ENCODE results near the gene CNTNAP5. TPM values are rescaled to one million over a fixed set of nuclear protein-coding genes. Genes with fewer than 3 reads are reported as not detected.

Gene CNTNAP5
- total and polyA plus RNA-seq, 2 of the 4 experiments (the other 2 are of a cell fraction): not detected

DNA sequence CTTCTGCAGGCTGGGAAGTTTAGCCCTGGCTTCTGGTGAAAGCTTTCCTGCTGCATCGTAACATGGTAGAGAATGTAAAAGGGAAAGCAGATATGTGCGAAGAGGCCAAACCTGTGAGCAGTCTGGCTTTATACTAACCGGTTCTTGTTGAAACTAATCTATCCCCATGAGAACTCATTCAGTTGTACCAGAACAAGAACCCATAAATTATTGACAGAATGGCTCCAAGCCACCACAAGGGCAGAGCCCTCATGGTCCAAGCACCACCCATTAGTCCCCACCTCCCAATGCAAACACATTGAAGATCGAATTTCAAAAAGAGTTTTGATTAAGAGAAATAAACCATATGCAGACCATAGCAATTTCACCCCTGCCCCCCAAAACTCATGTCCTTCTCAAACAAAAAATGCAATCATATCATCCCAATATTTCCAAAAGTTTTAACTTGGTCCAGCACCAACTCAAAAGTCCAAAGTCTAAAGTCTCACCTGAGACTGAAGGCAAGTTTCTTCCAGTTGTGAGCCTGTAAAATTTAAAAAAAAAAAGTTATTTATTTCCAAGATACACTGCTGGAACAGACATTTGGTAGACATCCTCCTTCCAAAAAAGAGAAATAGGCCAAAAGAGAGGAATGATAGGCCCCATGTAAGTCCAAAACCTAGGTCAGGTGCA, 318.9 kb downstream of the CNTNAP5 start:
- no CpG with 5 or more reads among the region's 4 CpGs for WGBS, 2 experiments (ENCODE audit: extremely low coverage in 2 of 2, insufficient read length in 1 of 2)
- intact Hi-C loops (cut with micrococcal nuclease): no loop called here
- no peak overlapping the region for H4K8ac ChIP-seq (ENCODE audit: low read depth in 2 of 2, low read length in 2 of 2)

More for the DNA sequence above, 318.9 kb downstream of the CNTNAP5 start:
- no peak overlapping the region for H2BK15ac ChIP-seq (ENCODE audit: low read depth, low read length)
- no peak overlapping the region for H2AK9ac ChIP-seq (replicated peaks; ENCODE audit: low read depth, low read length, poor library complexity)
- no peak overlapping the region for H3K9ac ChIP-seq (ENCODE audit: low read depth, low read length)
- H3K9me1 ChIP-seq (ENCODE audit: insufficient read depth, low read length): no peaks in the 10 kb centered on the region
- H3K4ac ChIP-seq (ENCODE audit: low read depth, low read length): no peak overlapping the region
- in situ Hi-C loops (cut with MboI; ENCODE audit: low sequenced_read_pairs) (no loop called here), dilution Hi-C loops (cut with HindIII; ENCODE audit: low sequenced_read_pairs, unreplicated experiment) (no loop called here)
- no peak overlapping the region for H2BK5ac ChIP-seq (ENCODE audit: low read depth, low read length, poor library complexity, severe bottlenecking)
- no peak overlapping the region for H3K23ac ChIP-seq (ENCODE audit: low read depth, low read length)
- H3K14ac ChIP-seq (replicated peaks; ENCODE audit: low read depth, low read length): no peak overlapping the region
- H3K4me3 ChIP-seq (ENCODE audit: insufficient read depth, low read depth, low read length): no peak overlapping the region
- no peak overlapping the region for H3K56ac ChIP-seq (ENCODE audit: extremely low read depth, insufficient read depth, low read length)
- BruUV-seq (replicated peaks): no TSS peak
- no peak overlapping the region for H3K4me2 ChIP-seq (ENCODE audit: low read depth, low read length)
- no peaks in the 10 kb centered on the region for H4K20me1 ChIP-seq (ENCODE audit: insufficient read depth, low read length)
- no peak overlapping the region for H2AFZ ChIP-seq (replicated peaks; ENCODE audit: low read length, poor library complexity)
- H2BK20ac ChIP-seq (ENCODE audit: low read depth, low read length): no peak overlapping the region
- H2AK5ac ChIP-seq (ENCODE audit: low read depth, low read length): no peak overlapping the region
- no peaks in the 10 kb centered on the region for H3K27me3 ChIP-seq (ENCODE audit: control insufficient read depth, insufficient read depth, low read length)
- TF ChIP-seq MXI1 (IDR thresholded peaks at IDR 0.05; ENCODE audit: borderline replicate concordance, low read depth, low read length) (no peak), RAD21 (IDR thresholded peaks at IDR 0.05; ENCODE audit: low read length) (no peak), MAZ (IDR thresholded peaks at IDR 0.05; ENCODE audit: borderline replicate concordance, low read depth, low read length) (no peak), SMC3 (IDR thresholded peaks at IDR 0.05; ENCODE audit: low read depth, low read length) (no peak), BHLHE40 (IDR thresholded peaks at IDR 0.05; ENCODE audit: low read depth, low read length) (no peak), CEBPB (IDR thresholded peaks at IDR 0.05; ENCODE audit: low read depth, low read length) (no peak), FOS (IDR thresholded peaks at IDR 0.05; ENCODE audit: low read depth, low read length) (no peak), RFX5 (IDR thresholded peaks at IDR 0.05; ENCODE audit: low read depth, low read length) (no peak), CHD1 (IDR thresholded peaks at IDR 0.05; ENCODE audit: low read depth, low read length) (no peak), NFE2L2 (IDR thresholded peaks at IDR 0.05; ENCODE audit: low read depth, low read length) (no peak), RCOR1 (IDR thresholded peaks at IDR 0.05; ENCODE audit: insufficient replicate concordance, low read length) (no peak), MAFK (IDR thresholded peaks at IDR 0.05; ENCODE audit: low read depth, low read length) (no peak), POLR2A (IDR thresholded peaks at IDR 0.05; ENCODE audit: low read depth, low read length) (no peak)
- TF ChIP-seq, protein P1, sequence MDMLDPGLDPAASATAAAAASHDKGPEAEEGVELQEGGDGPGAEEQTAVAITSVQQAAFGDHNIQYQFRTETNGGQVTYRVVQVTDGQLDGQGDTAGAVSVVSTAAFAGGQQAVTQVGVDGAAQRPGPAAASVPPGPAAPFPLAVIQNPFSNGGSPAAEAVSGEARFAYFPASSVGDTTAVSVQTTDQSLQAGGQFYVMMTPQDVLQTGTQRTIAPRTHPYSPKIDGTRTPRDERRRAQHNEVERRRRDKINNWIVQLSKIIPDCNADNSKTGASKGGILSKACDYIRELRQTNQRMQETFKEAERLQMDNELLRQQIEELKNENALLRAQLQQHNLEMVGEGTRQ (IDR thresholded peaks at IDR 0.05; ENCODE audit: low read depth, low read length): no peak
- TF ChIP-seq, protein P2, sequence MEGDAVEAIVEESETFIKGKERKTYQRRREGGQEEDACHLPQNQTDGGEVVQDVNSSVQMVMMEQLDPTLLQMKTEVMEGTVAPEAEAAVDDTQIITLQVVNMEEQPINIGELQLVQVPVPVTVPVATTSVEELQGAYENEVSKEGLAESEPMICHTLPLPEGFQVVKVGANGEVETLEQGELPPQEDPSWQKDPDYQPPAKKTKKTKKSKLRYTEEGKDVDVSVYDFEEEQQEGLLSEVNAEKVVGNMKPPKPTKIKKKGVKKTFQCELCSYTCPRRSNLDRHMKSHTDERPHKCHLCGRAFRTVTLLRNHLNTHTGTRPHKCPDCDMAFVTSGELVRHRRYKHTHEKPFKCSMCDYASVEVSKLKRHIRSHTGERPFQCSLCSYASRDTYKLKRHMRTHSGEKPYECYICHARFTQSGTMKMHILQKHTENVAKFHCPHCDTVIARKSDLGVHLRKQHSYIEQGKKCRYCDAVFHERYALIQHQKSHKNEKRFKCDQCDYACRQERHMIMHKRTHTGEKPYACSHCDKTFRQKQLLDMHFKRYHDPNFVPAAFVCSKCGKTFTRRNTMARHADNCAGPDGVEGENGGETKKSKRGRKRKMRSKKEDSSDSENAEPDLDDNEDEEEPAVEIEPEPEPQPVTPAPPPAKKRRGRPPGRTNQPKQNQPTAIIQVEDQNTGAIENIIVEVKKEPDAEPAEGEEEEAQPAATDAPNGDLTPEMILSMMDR (conservative IDR thresholded peaks at IDR 0.05; ENCODE audit: low read depth, low read length): no peak
- TF ChIP-seq, protein P3, sequence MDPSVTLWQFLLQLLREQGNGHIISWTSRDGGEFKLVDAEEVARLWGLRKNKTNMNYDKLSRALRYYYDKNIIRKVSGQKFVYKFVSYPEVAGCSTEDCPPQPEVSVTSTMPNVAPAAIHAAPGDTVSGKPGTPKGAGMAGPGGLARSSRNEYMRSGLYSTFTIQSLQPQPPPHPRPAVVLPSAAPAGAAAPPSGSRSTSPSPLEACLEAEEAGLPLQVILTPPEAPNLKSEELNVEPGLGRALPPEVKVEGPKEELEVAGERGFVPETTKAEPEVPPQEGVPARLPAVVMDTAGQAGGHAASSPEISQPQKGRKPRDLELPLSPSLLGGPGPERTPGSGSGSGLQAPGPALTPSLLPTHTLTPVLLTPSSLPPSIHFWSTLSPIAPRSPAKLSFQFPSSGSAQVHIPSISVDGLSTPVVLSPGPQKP (IDR thresholded peaks at IDR 0.05; ENCODE audit: borderline replicate concordance, low read depth, low read length): no peak
- H3K79me1 ChIP-seq (ENCODE audit: low read depth in 1 of 2, low read length in 2 of 2): no peaks in the 10 kb centered on the region
- ChIA-PET POLR2A (ENCODE audit: unreplicated experiment) (no interaction called here), CTCF (no interaction called here)
- H3K4me1 ChIP-seq (ENCODE audit: control insufficient read depth, insufficient read depth, low read length): no peaks in the 10 kb centered on the region
- no peak overlapping the region for H3K18ac ChIP-seq (ENCODE audit: low read depth, low read length)
- ATAC-seq (ENCODE audit: low read depth): no peak
- 0 out of 2 replicates have a peak, but pooled peaks cover 4% of the 10 kb centered on the region for H3K9me3 ChIP-seq (ENCODE audit: control insufficient read depth, insufficient read depth, low read length)
- H2BK120ac ChIP-seq (ENCODE audit: low read depth, low read length): no peak overlapping the region
- no peak overlapping the region for H4K5ac ChIP-seq (ENCODE audit: low read depth, low read length)
- H4K91ac ChIP-seq (ENCODE audit: insufficient read depth, low read depth, low read length): no peak overlapping the region
- DNase-seq: no peak
- H3K27ac ChIP-seq (ENCODE audit: insufficient read depth, low read length): no peak overlapping the region
- H3K36me3 ChIP-seq (ENCODE audit: control insufficient read depth, insufficient read depth, low read length): no peaks in the 10 kb centered on the region

Data from IMR-90 (cell line).